Dendritic cell treated with granulocyte-macrophage colony-stimulating factor and Interleukin-4, amounts not matched to agents 40 ng/mL and 50 ng/mL, for 4 days (primary cell): ENCODE data around the gene AMER1.

ENCODE experiments used
- H3K27ac Mint-ChIP-seq: one replicate; pipeline ENCODE4 v1.8.0; 2022; ENCODE audit warnings: mild to moderate bottlenecking, mixed read lengths
- H3K27me3 Mint-ChIP-seq: one replicate; pipeline ENCODE4 v1.8.0; 2022; ENCODE audit warnings: mild to moderate bottlenecking, mixed read lengths
- H3K36me3 Mint-ChIP-seq: one replicate; pipeline ENCODE4 v1.8.0; 2022; ENCODE audit warnings: low read depth, mixed read lengths
- H3K4me1 Mint-ChIP-seq: one replicate; pipeline ENCODE4 v1.8.0; 2022; ENCODE audit warnings: low read depth, mixed read lengths
- H3K4me3 Mint-ChIP-seq: one replicate; pipeline ENCODE4 v1.8.0; 2022; ENCODE audit warnings: mild to moderate bottlenecking, moderate library complexity, mixed read lengths
- H3K9me3 Mint-ChIP-seq: one replicate; pipeline ENCODE4 v1.8.0; 2022; ENCODE audit warnings: mixed read lengths
- intact Hi-C: fragments of 100-400 bp; cut with micrococcal nuclease; formaldehyde crosslinking; loops from one replicate; pipeline ENCODE4 v1.15.0; 2022

The AMER1 gene

GRCh38 chrX:64192673-64193072 lies 12.8 kb downstream of the AMER1 start:
- no peak overlapping the region for H3K27ac Mint-ChIP-seq

DNA sequence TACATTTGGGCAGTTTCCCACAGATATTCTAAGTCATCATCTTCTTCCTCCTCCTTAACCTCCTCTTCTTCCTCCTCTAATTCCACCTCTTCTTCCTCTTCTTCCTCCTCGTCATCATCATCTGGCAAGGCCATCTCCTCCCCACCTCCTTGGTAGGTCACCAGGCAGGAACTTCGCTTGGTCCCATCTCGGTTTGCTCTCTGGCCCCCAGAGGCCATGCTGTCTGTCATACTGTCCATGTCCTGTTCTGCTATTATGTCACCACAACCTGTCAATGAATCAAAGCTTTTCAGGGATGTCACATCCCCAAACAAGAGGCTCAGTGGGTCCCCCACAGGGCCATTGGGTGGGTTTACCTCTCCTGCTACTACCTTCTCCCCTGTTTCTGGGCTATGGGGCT lies 13.5 kb downstream of the AMER1 start:
- H3K27ac Mint-ChIP-seq: no peak overlapping the region
- intact Hi-C loops: no loop called here

More at GRCh38 chrX:64192673-64193072, 12.8 kb downstream of the AMER1 start:
- Mint-ChIP-seq H3K27me3 (no peaks in the 10 kb centered on the region), H3K9me3 (no peaks in the 10 kb centered on the region), H3K36me3 (peaks cover 22% of the 10 kb centered on the region), H3K4me3 (no peak overlapping the region), H3K4me1 (no peaks in the 10 kb centered on the region)
- intact Hi-C loops: no loop called here

DNA sequence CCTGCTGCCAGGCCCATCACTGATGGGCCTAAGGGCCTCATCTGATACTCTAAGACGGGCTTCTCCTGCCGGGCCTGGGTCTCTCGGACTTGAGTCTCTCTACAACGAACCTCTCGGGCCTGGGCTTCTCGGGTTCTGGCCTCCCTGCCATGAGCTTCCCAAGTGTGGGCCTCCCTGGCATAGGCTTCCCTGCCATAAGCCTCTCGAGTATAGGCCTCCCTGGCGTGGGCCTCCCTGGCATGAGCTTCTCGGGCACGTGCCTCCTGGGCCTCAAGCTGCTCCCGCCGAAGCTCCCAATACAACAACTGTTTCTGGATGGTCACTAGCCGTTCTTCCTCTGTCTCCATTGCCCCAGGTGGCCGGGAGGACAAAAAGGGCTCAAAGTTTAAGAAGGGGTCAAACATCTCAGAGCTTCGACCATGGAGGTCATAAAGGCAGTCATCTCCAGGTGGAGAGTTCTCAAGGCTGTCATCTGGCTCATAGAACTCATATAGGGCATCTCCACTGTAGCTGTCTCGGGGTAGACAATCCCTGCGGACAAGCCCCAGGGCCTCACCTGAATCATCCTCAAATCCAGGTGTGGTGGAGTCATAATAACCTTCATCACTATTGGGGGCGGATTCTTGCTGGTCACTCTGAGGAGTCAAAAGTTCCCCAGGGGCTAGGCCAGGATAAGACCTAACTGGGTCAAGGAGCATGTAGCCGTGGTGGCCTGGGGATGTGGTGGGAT lies 14.1 kb downstream of the AMER1 start:
- Mint-ChIP-seq H3K4me1 (no peaks in the 10 kb centered on the region), H3K27ac (no peak overlapping the region), H3K4me3 (no peak overlapping the region), H3K27me3 (no peaks in the 10 kb centered on the region), H3K36me3 (peaks cover 22% of the 10 kb centered on the region), H3K9me3 (no peaks in the 10 kb centered on the region)
- intact Hi-C loops: no loop called here

More for the DNA sequence above, 13.5 kb downstream of the AMER1 start:
- Mint-ChIP-seq H3K4me3 (no peak overlapping the region), H3K9me3 (no peaks in the 10 kb centered on the region), H3K36me3 (peaks cover 22% of the 10 kb centered on the region), H3K4me1 (no peaks in the 10 kb centered on the region), H3K27me3 (no peaks in the 10 kb centered on the region)

- Mint-ChIP-seq H3K36me3 (peaks cover 22% of the 10 kb centered on the region), H3K27ac (no peak overlapping the region)
- intact Hi-C loops: no loop called here
Observed at GRCh38 chrX:64190136-64190740, 15.3 kb downstream of the AMER1 start.

DNA sequence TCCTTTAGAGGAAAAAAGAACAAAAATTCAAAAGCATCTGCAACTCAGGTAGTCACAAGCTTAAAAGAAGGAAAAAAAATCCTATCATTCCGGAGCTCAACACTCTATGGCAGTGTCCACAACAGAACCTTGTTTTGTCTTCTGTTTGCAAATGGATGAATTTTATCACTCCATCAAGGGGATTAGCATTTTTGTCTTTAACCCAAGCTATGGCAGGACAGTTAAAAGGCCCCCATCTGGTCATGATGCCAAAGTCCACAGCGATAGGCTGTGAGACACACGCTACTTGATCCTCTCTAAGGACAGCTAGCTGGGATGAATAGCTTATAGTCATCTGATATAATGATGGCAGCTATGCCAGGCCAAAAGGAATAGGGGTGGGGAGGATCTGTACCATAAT lies 16.6 kb downstream of the AMER1 start:
- Mint-ChIP-seq H3K27ac (no peak overlapping the region), H3K4me1 (no peaks in the 10 kb centered on the region), H3K9me3 (no peaks in the 10 kb centered on the region), H3K36me3 (peaks cover 22% of the 10 kb centered on the region), H3K4me3 (no peak overlapping the region), H3K27me3 (no peaks in the 10 kb centered on the region)
- intact Hi-C loops: no loop called here

More at GRCh38 chrX:64190136-64190740, 15.3 kb downstream of the AMER1 start:
- H3K27me3 Mint-ChIP-seq: no peaks in the 10 kb centered on the region
- no peaks in the 10 kb centered on the region for H3K4me1 Mint-ChIP-seq
- H3K4me3 Mint-ChIP-seq: no peak overlapping the region
- H3K9me3 Mint-ChIP-seq: no peaks in the 10 kb centered on the region

DNA sequence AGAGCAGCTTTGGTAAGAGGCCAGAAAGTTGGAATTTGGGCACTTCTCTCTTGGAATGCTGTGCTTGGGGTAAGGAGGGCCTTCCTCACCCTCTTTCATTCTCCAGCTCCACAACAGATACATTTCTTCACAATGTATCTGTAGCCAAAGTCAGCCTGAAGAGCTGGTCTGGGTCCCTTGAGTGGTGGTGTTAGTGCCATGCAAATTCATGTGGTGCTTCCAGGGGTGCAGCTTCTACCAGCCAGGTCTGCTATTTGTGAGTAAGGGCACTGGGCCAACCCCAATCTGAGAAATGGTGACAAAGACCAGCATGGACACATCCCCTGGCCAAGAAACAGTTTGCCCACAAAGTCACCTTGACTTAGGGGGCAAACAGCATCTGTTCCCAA lies 17.8 kb downstream of the AMER1 start:
- no peak overlapping the region for H3K4me3 Mint-ChIP-seq
- intact Hi-C loops: no loop called here
- H3K4me1 Mint-ChIP-seq: no peaks in the 10 kb centered on the region
- H3K9me3 Mint-ChIP-seq: no peaks in the 10 kb centered on the region
- H3K27ac Mint-ChIP-seq: no peak overlapping the region
- H3K27me3 Mint-ChIP-seq: no peaks in the 10 kb centered on the region
- H3K36me3 Mint-ChIP-seq: peaks cover 22% of the 10 kb centered on the region

- Mint-ChIP-seq H3K27me3 (no peaks in the 10 kb centered on the region), H3K4me1 (no peaks in the 10 kb centered on the region), H3K9me3 (no peaks in the 10 kb centered on the region), H3K36me3 (peaks cover 20% of the 10 kb centered on the region), H3K27ac (no peak overlapping the region), H3K4me3 (no peak overlapping the region)
- intact Hi-C loops: no loop called here
Observed at GRCh38 chrX:64186974-64187761, 18.3 kb downstream of the AMER1 start.

- H3K27me3 Mint-ChIP-seq: no peaks in the 10 kb centered on the region
- no peak overlapping the region for H3K27ac Mint-ChIP-seq
- H3K4me1 Mint-ChIP-seq: no peaks in the 10 kb centered on the region
- no peaks in the 10 kb centered on the region for H3K36me3 Mint-ChIP-seq
- intact Hi-C loops: no loop called here
- no peaks in the 10 kb centered on the region for H3K9me3 Mint-ChIP-seq
- H3K4me3 Mint-ChIP-seq: no peak overlapping the region
Observed at GRCh38 chrX:64184396-64184795, 21.1 kb downstream of the AMER1 start.

DNA sequence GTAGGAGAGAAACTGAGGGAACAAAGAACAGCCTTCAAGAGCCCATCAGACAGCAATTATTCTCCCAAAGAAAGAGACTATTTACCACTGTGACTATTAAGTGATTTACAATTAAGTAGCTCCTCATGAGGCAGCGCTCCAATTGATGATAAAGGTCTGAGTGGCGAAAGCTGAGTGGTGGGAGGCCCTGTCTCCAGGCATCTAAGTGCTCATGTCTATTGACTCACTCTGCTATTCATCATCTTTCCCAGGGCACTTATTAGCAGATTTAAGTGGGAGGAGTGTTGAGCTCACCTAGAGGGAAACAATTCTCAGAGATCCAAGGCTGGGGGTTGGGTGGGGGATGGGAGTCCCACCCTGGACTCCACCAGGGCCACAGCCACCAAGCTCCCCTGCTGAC lies 23.3 kb downstream of the AMER1 start:
- Mint-ChIP-seq H3K27me3 (no peaks in the 10 kb centered on the region), H3K27ac (no peak overlapping the region), H3K4me1 (no peaks in the 10 kb centered on the region), H3K4me3 (no peak overlapping the region), H3K9me3 (no peaks in the 10 kb centered on the region), H3K36me3 (no peaks in the 10 kb centered on the region)
- intact Hi-C loops: no loop called here

- H3K36me3 Mint-ChIP-seq: no peaks in the 10 kb centered on the region
- intact Hi-C loops: no loop called here
- H3K27ac Mint-ChIP-seq: no peak overlapping the region
- no peaks in the 10 kb centered on the region for H3K4me1 Mint-ChIP-seq
- no peaks in the 10 kb centered on the region for H3K9me3 Mint-ChIP-seq
- H3K4me3 Mint-ChIP-seq: no peak overlapping the region
- no peaks in the 10 kb centered on the region for H3K27me3 Mint-ChIP-seq
Observed at GRCh38 chrX:64176876-64177275, 28.6 kb downstream of the AMER1 start.

GRCh38 chrX:64169988-64170387 lies 35.5 kb downstream of the AMER1 start:
- Mint-ChIP-seq H3K27ac (no peak overlapping the region), H3K4me1 (no peaks in the 10 kb centered on the region), H3K9me3 (no peaks in the 10 kb centered on the region), H3K4me3 (no peak overlapping the region), H3K27me3 (no peaks in the 10 kb centered on the region), H3K36me3 (no peaks in the 10 kb centered on the region)
- intact Hi-C loops: no loop called here

GRCh38 chrX:64152857-64153256 lies 52.7 kb downstream of the AMER1 start:
- H3K4me1 Mint-ChIP-seq: no peaks in the 10 kb centered on the region
- H3K9me3 Mint-ChIP-seq: peaks cover 54% of the 10 kb centered on the region
- no peak overlapping the region for H3K27ac Mint-ChIP-seq
- no peak overlapping the region for H3K4me3 Mint-ChIP-seq
- intact Hi-C loops: no loop called here
- H3K36me3 Mint-ChIP-seq: no peaks in the 10 kb centered on the region
- H3K27me3 Mint-ChIP-seq: no peaks in the 10 kb centered on the region

- intact Hi-C loops: no loop called here
- H3K4me1 Mint-ChIP-seq: no peaks in the 10 kb centered on the region
- H3K4me3 Mint-ChIP-seq: no peak overlapping the region
- no peaks in the 10 kb centered on the region for H3K27me3 Mint-ChIP-seq
- no peaks in the 10 kb centered on the region for H3K36me3 Mint-ChIP-seq
- peaks cover 54% of the 10 kb centered on the region for H3K9me3 Mint-ChIP-seq
- H3K27ac Mint-ChIP-seq: no peak overlapping the region
Observed at GRCh38 chrX:64151911-64152310, 53.6 kb downstream of the AMER1 start.

DNA sequence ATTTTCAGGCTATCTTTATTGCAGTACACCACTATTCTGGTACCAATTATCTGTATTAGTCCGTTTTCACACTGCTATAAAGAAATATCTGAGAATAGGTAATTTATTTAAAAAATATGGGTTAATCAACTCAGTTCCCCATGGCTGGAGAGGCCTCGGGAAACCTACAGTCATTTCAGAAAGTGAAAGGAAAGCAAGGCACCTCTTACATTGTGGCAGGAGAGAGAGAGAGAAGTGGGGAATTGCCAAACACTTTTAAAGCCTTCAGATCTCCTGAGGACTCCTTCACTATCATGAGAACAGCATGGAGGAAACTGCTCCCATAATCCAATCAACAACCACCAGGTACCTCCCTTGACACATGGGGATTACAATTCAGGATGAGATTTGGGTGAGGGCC lies 54.7 kb downstream of the AMER1 start:
- intact Hi-C loops: no loop called here
- no peaks in the 10 kb centered on the region for H3K36me3 Mint-ChIP-seq
- H3K9me3 Mint-ChIP-seq: peaks cover 46% of the 10 kb centered on the region
- no peaks in the 10 kb centered on the region for H3K27me3 Mint-ChIP-seq
- H3K27ac Mint-ChIP-seq: no peak overlapping the region
- H3K4me3 Mint-ChIP-seq: no peak overlapping the region
- no peaks in the 10 kb centered on the region for H3K4me1 Mint-ChIP-seq
